ENCODE data around the gene HUS1.
"Not testable (repeated sequence)": the region's sequence is repeated elsewhere in the genome, so short reads cannot be mapped to it uniquely, and the experiment has no call there.

HUS1 gene

DNA sequence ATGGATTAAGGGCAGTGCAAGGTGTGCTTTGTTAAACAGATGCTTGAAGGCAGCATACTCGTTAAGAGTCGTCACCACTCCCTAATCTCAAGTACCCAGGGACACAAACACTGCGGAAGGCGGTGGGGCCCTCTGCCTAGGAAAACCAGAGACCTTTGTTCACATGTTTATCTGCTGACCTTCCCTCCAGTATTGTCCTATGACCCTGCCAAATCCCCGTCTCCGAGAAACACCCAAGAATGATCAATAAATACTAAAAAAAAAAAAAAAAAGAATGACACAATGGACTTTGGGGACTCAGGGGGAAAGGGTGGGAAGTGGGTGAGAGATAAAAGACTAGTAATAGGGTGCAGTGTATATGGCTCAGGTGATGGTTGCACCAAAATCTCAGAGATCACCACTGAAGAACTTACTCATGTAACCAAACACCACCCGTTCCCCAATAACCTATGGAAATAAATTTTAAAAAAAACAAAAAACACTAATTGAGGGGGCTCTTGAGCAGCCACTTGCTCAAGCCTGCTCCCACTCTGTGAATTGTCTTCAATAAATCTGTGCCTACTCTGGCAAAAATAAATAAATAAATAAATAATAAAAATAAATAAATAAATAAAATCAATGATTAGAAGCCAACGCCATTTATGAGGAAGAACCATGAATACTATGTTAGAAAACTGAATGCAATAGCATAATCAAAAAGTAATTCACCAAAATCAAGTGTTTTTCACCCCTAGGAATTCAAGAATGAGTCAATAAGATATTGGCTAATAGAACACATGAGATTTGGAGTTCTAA, 56.1 kb downstream of the HUS1 start:
- not testable (repeated sequence) for DNase-seq (ENCODE audit: low read depth in 2 of 2)

DNA sequence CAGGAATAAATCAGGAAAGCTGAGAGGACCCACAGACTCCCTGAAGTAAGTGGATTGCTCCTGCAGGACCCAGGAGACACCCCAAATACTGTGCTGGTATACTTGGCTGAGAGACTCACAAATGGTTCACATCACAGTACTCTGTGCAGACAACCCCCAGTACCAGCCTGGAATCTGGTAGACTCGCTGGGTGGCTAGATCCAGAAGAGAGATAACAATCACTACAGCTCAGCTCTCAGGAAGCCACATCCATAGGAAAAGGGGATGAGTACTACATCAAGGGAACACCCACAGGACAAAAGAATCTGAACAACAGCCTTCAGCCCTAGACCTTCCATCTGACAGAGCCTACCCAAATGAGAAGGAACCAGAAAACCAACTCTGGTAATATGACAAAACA, 62.9 kb downstream of the HUS1 start:
- not testable (repeated sequence) for DNase-seq (ENCODE audit: low read depth in 2 of 2)

DNA sequence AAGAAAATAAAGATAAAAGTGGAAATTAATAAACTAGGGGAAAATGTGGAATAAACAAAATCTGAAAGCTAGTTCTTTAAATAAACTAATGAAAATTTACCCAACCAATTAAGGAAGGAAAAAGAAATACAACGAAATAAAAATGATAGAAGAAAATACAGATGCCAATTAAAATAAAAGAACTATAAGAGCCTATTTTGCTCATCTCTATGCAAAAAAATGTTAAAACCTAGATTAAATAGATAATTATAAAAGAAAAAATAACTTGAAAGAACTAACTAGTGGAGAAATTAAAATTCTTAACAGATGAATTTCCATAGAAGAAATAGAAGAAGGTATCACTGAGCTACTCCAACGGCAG, 63.8 kb downstream of the HUS1 start:
- no peak for DNase-seq (ENCODE audit: low read depth in 2 of 2)

DNA sequence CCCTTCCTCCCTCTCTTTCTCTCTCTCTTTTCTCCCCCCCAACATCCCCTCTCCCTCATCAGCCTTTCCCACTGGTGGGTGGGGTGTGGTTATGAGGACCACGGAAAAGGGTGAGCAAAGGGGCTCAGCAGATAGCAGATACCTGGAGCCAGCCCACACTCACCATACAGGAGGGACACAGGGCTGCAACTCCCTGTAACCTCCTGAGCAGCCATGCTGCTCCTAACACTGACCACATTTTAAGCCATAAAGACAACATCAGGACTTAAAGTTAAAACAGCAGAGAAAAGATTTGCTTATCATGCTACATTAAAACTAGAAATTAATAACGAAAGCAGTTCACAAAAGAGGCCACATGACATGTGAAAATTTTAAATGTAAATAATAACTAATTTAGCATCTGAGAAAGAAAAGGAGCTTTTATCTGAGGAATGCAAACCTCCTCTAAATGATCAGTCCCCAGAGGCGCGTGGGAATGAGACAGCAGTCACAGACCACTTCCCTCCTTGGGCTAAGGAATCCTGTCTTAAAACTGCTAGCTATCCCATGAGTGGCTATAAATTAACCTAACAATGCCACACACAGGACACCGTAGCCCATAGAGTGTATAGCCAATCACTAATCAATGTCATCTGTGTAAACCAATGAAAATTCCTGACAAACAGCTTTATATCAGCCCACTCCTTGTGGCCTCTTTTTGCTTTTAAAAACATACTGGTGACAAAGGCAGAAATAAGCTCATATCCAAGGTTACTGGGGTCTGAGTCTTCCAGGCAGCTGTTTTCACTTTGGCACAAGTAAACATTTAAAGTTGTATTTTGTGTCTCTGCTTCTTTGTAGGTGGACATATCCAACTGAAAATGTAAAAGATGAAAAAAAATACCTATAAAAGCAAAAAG, 64.4 kb downstream of the HUS1 start:
- DNase-seq (ENCODE audit: low read depth in 2 of 2): no peak

All from stimulated activated CD8-positive, alpha-beta memory T cell treated with anti-CD3 and anti-CD28 coated beads, Interleukin-2, amount 100 ng/mL, for 48 hours (primary cell).